DOHH2 (cell line): Measurements from ENCODE around the gene JDP2.

Source experiments
- EZH2phosphoT487 ChIP-seq: fragments of 200-600 bp; sonication (generic); IDR thresholded peaks from 2 replicates; pipeline ENCODE4 v1.6.1; 2017; ENCODE audit warnings: borderline replicate concordance, mild to moderate bottlenecking, antibody characterized with exemption, low read length, moderate library complexity, mixed read lengths
- TF ChIP-seq, protein P1 (sequence below): fragments of 200-600 bp; sonication (generic); IDR thresholded peaks from one replicate; pipeline ENCODE4 v1.5.1; 2014; ENCODE audit warnings: antibody characterized with exemption, mild to moderate bottlenecking, low read depth, low read length; ENCODE audit not compliant: poor library complexity, severe bottlenecking

DNA sequence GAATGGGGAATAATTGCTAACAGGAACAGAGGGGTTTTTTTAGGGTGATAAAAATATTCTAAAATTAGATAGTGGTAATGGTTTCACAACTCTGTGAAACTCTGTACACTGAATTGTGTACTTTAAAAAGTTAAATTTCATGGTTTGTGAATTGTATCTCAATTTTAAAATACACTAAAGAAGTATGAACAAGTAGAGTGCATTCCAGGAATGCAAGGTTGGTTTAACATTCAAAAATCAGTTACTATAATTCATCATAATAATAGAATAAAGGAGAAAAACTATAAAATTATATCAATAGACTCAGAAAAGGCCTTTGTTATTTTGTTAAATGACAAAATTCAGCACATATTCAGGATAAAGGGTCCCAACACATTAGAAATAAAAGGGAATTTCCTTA, 83.4 kb downstream of the JDP2 start:
- TF ChIP-seq EZH2phosphoT487: no peak
- TF ChIP-seq, protein P1, sequence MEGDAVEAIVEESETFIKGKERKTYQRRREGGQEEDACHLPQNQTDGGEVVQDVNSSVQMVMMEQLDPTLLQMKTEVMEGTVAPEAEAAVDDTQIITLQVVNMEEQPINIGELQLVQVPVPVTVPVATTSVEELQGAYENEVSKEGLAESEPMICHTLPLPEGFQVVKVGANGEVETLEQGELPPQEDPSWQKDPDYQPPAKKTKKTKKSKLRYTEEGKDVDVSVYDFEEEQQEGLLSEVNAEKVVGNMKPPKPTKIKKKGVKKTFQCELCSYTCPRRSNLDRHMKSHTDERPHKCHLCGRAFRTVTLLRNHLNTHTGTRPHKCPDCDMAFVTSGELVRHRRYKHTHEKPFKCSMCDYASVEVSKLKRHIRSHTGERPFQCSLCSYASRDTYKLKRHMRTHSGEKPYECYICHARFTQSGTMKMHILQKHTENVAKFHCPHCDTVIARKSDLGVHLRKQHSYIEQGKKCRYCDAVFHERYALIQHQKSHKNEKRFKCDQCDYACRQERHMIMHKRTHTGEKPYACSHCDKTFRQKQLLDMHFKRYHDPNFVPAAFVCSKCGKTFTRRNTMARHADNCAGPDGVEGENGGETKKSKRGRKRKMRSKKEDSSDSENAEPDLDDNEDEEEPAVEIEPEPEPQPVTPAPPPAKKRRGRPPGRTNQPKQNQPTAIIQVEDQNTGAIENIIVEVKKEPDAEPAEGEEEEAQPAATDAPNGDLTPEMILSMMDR: no peak
